Large intestine (tissue), 3 donors: ENCODE results near the gene DNAH6. TPM values are rescaled to one million over a fixed set of nuclear protein-coding genes. Genes with fewer than 3 reads are reported as not detected.

ENCODE experiments used
- DNase-seq, 2 donors: peaks; one replicate each; pipeline versions ENCODE4 v3.0.0 to v3.0.0-alpha.2; 2013
- H3K27ac ChIP-seq: one replicate; pipeline ENCODE4 v1.5.1; 2013; ENCODE audit warnings: low read length
- H3K27me3 ChIP-seq: 2 replicates; pipeline ENCODE4 v1.6.1; 2013; ENCODE audit warnings: low read length; ENCODE audit not compliant: control insufficient read depth, insufficient read depth
- H3K36me3 ChIP-seq: 2 replicates; pipeline ENCODE4 v1.6.1; 2013; ENCODE audit warnings: low read length; ENCODE audit not compliant: control insufficient read depth, insufficient read depth
- H3K4me1 ChIP-seq: one replicate; pipeline ENCODE4 v1.6.1; 2013; ENCODE audit warnings: low read length; ENCODE audit not compliant: control insufficient read depth, insufficient read depth
- H3K4me3 ChIP-seq: one replicate; pipeline ENCODE4 v1.5.1; 2013; ENCODE audit warnings: low read length
- H3K9me3 ChIP-seq: one replicate; pipeline ENCODE4 v1.6.1; 2013; ENCODE audit warnings: mild to moderate bottlenecking, low read depth, low read length, moderate library complexity; ENCODE audit not compliant: control insufficient read depth
- WGBS: methylation state at CpG from one replicate; pipeline ENCODE4 v1.1.5; 2013; ENCODE audit warnings: low lambda C conversion rate; ENCODE audit not compliant: insufficient coverage; 5-methylcytosine and 5-hydroxymethylcytosine counted together
- polyA plus RNA-seq: library from polyadenylated mRNA; unstranded; fragments of 120-200 nt; gene quantifications from one replicate; pipeline ENCODE4 v1.2.1, GENCODE V29; 2013

The DNAH6 gene
- polyA plus RNA-seq, 1 donor = 1.6 TPM

DNA sequence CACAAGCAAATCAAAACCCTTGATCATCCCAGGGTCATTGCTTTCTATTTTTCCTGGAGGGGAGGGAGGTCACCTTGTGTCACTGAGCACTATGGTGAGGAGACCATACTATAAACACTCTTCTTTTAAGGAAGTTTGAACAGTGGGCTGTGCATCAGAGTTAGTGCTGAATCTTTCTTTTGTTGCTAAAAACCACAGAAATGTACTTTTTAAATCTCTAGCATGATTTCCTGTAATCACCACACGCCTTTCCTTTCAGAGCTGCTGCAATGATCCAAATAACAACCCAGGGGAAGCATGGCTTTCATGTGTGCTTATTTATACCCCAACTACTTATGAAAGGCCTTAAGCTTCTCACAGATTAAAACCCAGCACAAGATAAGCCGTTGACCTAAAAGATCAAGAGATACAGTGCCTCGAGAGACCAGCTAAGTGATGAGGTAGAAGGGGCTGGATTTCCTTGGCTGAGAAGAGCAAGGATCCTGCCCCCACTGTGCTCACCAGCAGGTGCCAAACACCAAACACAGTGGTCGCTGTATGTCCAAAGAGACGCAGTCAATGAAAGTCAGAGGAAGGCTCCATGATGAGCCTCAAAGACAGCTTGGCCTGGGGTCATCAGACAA is 329.9 kb downstream of the DNAH6 start:
- no peaks in the 10 kb centered on the region for H3K9me3 ChIP-seq
- no peak overlapping the region for H3K27ac ChIP-seq
- WGBS = 100% methylated on average over 1 of the region's 5 CpGs
- no peak for DNase-seq
- no peak overlapping the region for H3K4me3 ChIP-seq
- H3K27me3 ChIP-seq = no peaks in the 10 kb centered on the region
- H3K36me3 ChIP-seq = no peaks in the 10 kb centered on the region
- H3K4me1 ChIP-seq = no peaks in the 10 kb centered on the region

DNA sequence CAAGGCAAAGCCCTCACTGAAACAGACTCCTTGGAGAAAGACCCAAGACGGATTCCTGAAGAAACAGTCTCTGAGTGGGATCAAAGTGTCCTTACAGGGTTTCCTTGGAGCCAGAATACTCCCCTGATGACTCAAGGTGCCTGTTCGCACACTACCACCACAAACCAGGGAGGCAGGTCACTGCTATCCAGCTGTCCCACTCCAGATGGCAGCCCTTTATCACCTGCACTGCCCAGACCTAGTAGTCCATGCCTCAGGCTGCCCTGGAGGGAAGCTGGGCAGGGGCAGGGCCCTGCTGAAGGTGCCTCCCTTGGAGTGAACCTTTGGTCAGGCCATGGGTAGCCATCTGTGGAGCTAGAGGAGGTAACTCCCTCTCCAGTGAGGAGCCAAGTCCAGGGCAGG is 330.4 kb downstream of the DNAH6 start:
- DNase-seq = peak in 1 of 2 donors; percentile 9
- WGBS = no CpG with 5 or more reads among the region's 2 CpGs

DNA sequence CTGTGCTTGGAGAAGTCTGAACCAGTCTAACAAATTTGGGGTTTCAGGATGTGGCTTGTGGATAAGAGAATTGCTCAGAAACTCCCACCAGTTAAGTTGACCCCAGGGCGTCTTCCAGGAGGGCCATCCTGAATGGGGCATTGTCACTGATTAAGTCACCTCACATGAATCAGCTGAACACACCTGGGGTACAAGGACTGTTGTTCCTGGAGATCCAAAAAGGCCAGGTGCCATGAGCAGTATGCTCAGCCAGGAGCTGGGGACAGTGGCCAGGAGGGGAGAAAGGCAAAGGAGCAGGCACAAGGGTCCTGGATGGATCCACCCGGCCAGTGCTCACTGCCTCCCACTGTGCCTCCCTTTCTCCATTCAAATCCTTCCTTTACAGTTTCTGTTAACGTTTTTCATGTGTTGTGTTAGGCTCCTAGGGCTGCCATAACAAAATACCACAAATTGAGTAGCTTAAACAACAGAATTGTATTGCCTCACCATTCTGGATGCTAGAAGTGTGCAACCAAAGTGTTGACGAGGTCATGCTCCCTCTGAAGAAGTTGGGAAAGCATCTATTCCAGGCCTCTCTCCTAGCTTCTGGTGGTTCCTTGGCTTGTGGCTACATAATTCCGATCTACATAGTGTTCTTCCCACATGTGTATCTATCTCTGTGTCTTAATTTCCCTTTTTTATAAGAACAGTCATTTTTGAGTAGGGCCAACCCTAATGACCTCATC is 331.2 kb downstream of the DNAH6 start:
- H3K4me3 ChIP-seq = no peak overlapping the region
- no peaks in the 10 kb centered on the region for H3K27me3 ChIP-seq
- no peaks in the 10 kb centered on the region for H3K4me1 ChIP-seq
- no peak for DNase-seq
- no peaks in the 10 kb centered on the region for H3K9me3 ChIP-seq
- no peak overlapping the region for H3K27ac ChIP-seq
- no CpG with 5 or more reads among the region's 5 CpGs for WGBS
- H3K36me3 ChIP-seq = no peaks in the 10 kb centered on the region

More for the DNA sequence above, 330.4 kb downstream of the DNAH6 start:
- no peaks in the 10 kb centered on the region for H3K36me3 ChIP-seq
- H3K27me3 ChIP-seq = no peaks in the 10 kb centered on the region
- no peak overlapping the region for H3K4me3 ChIP-seq
- H3K4me1 ChIP-seq = no peaks in the 10 kb centered on the region
- H3K9me3 ChIP-seq = no peaks in the 10 kb centered on the region
- no peak overlapping the region for H3K27ac ChIP-seq

DNA sequence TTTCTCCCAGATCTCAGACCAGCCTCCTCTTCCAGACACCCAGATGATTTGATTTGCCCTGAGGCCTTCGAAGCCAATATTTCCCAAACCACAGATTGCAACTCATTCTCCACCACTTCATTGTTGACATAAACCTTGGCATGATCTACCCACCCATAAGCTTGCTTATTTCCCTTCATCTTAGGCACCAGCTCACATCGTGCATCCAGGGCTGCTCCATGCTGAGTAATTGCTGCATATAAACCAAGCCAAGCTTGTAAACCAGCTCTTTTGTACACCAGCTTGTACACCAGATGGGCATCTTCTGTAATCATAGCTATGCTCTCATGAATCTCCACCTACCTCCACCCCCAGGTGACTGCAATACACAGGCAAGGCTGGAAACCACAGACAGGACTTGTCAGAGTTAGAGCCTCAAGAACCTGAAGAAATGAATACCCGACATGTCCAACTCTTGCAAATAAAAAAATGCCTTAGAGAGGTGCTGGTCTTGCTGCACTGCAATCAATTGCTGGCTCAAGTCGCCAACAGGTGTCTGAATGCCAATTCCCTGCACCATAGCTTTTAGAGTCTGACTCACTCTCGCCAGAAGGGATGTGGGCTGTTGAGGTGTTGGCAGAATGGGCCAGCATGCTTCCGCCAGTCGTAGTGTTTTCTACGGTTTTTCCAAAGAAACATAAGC is 333.1 kb downstream of the DNAH6 start:
- no peaks in the 10 kb centered on the region for H3K9me3 ChIP-seq
- no peak for DNase-seq
- H3K27ac ChIP-seq = no peak overlapping the region
- H3K4me3 ChIP-seq = no peak overlapping the region
- H3K27me3 ChIP-seq = no peaks in the 10 kb centered on the region
- H3K36me3 ChIP-seq = no peaks in the 10 kb centered on the region
- peaks cover under 1% of the 10 kb centered on the region for H3K4me1 ChIP-seq
- WGBS = no CpG with 5 or more reads among the region's 8 CpGs

DNA sequence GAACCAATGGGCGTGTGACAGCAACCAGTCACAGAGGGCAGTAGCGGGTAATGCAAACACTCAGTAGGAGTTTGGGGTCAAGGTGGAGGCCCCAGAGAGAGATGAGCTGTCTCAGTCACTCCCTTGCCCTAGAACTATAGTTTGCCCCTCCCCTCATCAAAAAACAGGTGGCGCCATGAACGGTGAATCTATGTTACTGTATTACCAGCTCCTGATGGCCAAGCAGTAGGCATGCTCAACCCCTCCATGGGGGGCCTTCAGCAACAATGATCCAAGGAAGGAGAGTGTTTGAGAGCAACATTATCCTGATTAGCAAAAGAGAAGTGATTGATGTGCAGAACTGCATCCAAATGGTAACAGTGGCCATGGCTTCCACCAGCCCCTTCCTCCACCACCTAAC is 334.2 kb downstream of the DNAH6 start:
- WGBS = no CpG with 5 or more reads among the region's 4 CpGs
- Histone ChIP-seq H3K27me3 (no peaks in the 10 kb centered on the region), H3K4me1 (peaks cover 8% of the 10 kb centered on the region), H3K9me3 (no peaks in the 10 kb centered on the region), H3K27ac (no peak overlapping the region), H3K4me3 (no peak overlapping the region), H3K36me3 (no peaks in the 10 kb centered on the region)
- no peak for DNase-seq

DNA sequence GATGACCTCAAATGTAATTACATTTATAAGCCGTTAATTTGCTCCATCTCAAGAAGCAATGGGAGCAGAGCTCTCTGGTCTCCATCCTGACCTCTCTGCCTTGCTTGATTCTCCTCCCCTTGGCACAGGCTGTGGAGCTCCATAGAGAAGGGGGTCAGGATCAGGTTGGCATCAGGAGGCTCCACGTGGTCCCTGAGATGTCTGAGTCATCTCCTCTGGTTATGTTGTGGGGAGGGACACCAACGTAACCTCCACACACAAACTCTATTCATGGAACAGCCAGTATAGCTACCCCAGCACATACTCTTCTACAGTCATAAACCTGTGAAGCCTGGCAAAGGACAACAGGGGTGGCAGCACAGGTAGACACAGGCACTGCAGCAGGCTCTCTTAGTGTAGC is 335.6 kb downstream of the DNAH6 start:
- Histone ChIP-seq H3K27me3 (no peaks in the 10 kb centered on the region), H3K27ac (no peak overlapping the region), H3K36me3 (no peaks in the 10 kb centered on the region), H3K4me3 (no peak overlapping the region), H3K9me3 (no peaks in the 10 kb centered on the region), H3K4me1 (peaks cover 10% of the 10 kb centered on the region)
- WGBS = no CpG with 5 or more reads among the region's 3 CpGs
- no peak for DNase-seq

DNA sequence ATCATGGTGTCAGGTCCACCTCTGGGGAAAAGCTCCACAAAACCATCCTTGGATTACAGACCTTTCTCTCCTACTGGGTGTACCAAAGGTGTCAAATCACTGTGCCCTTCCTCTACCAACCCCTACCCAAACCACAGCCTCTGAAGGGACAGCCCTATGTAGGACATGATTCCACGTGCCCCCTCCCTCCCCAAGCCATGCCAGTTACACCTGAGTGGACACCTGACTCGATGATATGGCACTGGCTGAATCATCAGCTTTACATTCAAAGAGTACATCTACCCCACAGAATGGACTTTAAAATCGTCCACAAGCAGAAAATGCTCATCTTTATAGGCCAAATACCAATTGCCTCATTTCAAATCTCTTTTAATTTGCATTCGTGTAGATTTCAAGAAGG is 338.6 kb downstream of the DNAH6 start:
- WGBS = 60% methylated on average over 1 of the region's 4 CpGs

DNA sequence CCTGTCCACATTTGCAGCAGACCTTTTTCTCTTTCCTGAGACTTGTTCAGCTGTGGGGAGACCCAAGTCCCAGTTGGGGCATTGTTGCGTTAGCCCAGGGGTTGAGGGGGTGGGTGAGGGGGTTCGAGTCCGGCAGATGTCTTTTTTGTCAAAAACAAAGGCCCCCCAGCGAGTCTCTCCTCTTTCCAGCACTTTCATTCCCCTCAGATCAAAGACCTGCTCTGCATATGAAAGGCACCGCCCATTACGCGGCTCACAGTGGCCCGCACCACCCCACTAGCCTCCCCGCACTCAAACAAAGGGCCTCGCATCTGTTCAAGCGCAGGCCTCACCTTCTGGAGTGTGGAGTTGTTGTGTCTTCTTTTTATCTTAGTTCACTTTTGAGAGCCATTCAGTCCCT is 339.4 kb downstream of the DNAH6 start:
- DNase-seq = no peak
- no peaks in the 10 kb centered on the region for H3K9me3 ChIP-seq
- no peaks in the 10 kb centered on the region for H3K36me3 ChIP-seq
- peak overlapping the region; percentile 6 for H3K27ac ChIP-seq
- WGBS = no CpG with 5 or more reads among the region's 11 CpGs
- peaks cover 10% of the 10 kb centered on the region for H3K4me1 ChIP-seq
- no peak overlapping the region for H3K4me3 ChIP-seq
- no peaks in the 10 kb centered on the region for H3K27me3 ChIP-seq

More for the DNA sequence above, 338.6 kb downstream of the DNAH6 start:
- Histone ChIP-seq H3K27ac (no peak overlapping the region), H3K9me3 (no peaks in the 10 kb centered on the region), H3K36me3 (no peaks in the 10 kb centered on the region), H3K4me3 (no peak overlapping the region), H3K27me3 (no peaks in the 10 kb centered on the region), H3K4me1 (peaks cover 10% of the 10 kb centered on the region)
- DNase-seq = peak; percentile 31 to 53

DNA sequence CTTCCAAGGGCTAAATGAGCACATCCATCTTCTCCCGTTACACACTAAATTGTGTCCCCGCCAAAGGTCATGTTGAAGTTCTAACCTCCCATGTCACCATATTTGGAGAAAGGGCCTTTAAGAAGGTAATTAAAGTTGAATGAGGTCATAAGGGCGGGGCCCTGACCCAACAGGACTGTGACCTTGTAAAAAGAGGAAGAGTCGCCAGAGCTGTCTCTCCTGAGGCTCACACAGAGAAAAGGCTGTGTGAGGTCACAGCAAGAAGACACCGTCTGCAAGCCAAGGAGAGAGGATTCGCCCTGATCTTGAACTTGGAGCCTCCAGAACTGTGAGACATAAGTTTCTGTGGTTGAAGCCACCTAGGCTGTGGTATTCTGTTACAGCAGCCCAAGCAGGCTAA is 340.5 kb downstream of the DNAH6 start:
- H3K27me3 ChIP-seq = no peaks in the 10 kb centered on the region
- WGBS = 60% methylated on average over 1 of the region's 6 CpGs
- no peaks in the 10 kb centered on the region for H3K9me3 ChIP-seq
- H3K4me1 ChIP-seq = peaks cover 10% of the 10 kb centered on the region
- no peak overlapping the region for H3K27ac ChIP-seq
- H3K36me3 ChIP-seq = no peaks in the 10 kb centered on the region
- no peak for DNase-seq
- no peak overlapping the region for H3K4me3 ChIP-seq

DNA sequence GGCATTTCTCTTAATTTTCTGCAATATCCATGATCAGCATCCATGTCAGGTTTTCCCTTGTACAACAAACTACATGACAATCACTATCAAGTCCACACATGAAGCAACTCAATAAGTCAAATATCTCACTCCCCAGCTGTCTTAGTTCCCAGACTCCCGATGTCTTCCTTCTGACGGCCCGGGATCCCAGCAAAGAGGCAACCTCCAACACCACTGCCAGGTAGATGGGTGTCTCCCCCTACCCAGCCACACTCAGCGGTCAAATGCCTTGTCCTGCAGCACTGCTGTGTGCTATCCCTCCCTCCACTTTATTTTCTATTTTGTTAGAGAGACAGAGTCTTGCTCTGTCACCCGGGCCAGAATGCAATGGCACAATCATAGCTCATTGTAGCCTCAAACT is 341.3 kb downstream of the DNAH6 start:
- no peaks in the 10 kb centered on the region for H3K9me3 ChIP-seq
- peaks cover 10% of the 10 kb centered on the region for H3K4me1 ChIP-seq
- no peak overlapping the region for H3K4me3 ChIP-seq
- H3K27me3 ChIP-seq = no peaks in the 10 kb centered on the region
- no peak overlapping the region for H3K27ac ChIP-seq
- no CpG with 5 or more reads among the region's 5 CpGs for WGBS
- no peaks in the 10 kb centered on the region for H3K36me3 ChIP-seq
- no peak for DNase-seq
